Epithelial cell of esophagus (primary cell): ENCODE data around the gene MAP7D3.
"Not testable (repeated sequence)": the region's sequence is repeated elsewhere in the genome, so short reads cannot be mapped to it uniquely, and the experiment has no call there.

ENCODE experiments used
- DNase-seq: peaks from one replicate; pipeline ENCODE4 v3.0.0; 2010; ENCODE audit warnings: low read depth
- H3K4me3 ChIP-seq: 2 replicates; pipeline ENCODE4 v1.5.1; 2011; ENCODE audit warnings: mild to moderate bottlenecking, low read length, control low read depth
- CTCF ChIP-seq: IDR thresholded peaks from 2 replicates; pipeline ENCODE4 v1.5.1; 2011; ENCODE audit warnings: low read depth, mild to moderate bottlenecking, low read length, control low read depth, inconsistent platforms; ENCODE audit not compliant: insufficient read depth; ENCODE audit errors: missing control alignments

MAP7D3 gene

GRCh38 chrX:136170139-136170800 lies 80.9 kb downstream of the MAP7D3 start:
- no peak for DNase-seq
- H3K4me3 ChIP-seq = no peak overlapping the region
- no peak for TF ChIP-seq CTCF

- DNase-seq = peak; percentile 50
- TF ChIP-seq CTCF = no peak
- H3K4me3 ChIP-seq = no peak overlapping the region
Measured at GRCh38 chrX:136168929-136169735, 82.1 kb downstream of the MAP7D3 start.

- not testable (repeated sequence) for H3K4me3 ChIP-seq, DNase-seq
Measured at GRCh38 chrX:136167989-136168388, 83.2 kb downstream of the MAP7D3 start.

- H3K4me3 ChIP-seq = no peak overlapping the region
- peak; percentile 52 for TF ChIP-seq CTCF
- DNase-seq = peak; percentile 18
Measured at GRCh38 chrX:136166221-136166855, 84.9 kb downstream of the MAP7D3 start.

GRCh38 chrX:136165406-136165805 lies 85.8 kb downstream of the MAP7D3 start:
- DNase-seq = no peak
- no peak for TF ChIP-seq CTCF
- no peak overlapping the region for H3K4me3 ChIP-seq

- no peak for DNase-seq
- no peak for TF ChIP-seq CTCF
- H3K4me3 ChIP-seq = no peak overlapping the region
Measured at GRCh38 chrX:136163689-136164088, 87.5 kb downstream of the MAP7D3 start.
